Measurements from ENCODE around the gene PCOLCE2. TPM values are rescaled to one million over a fixed set of nuclear protein-coding genes. Genes with fewer than 3 reads are reported as not detected.

PCOLCE2 gene
- total RNA-seq: 100 to 1,000 TPM in 1 of 2 donors, 10 to 100 TPM in 1; 79.1 to 148 TPM

GRCh38 chr3:142888481-142889211 lies at the start of gene PCOLCE2:
TSS of gene PCOLCE2 (minus strand) at chr3:142889083. CDS start at chr3:142888896, 187 bp downstream.
- H3K4me1 ChIP-seq: no peaks in the 10 kb centered on the region
- peak within 1 kb of the TSS; percentile 80 to 92 for H3K27ac ChIP-seq
- H3K36me3 ChIP-seq: no peaks in the 10 kb centered on the region
- no peak for TF ChIP-seq CTCF (IDR thresholded peaks at IDR 0.05)
- H3K9me3 ChIP-seq: no peaks in the 10 kb centered on the region
- no peak for DNase-seq (ENCODE audit: low spot score)
- H3K27me3 ChIP-seq: no peaks in the 10 kb centered on the region
- H3K4me3 ChIP-seq: peak within 1 kb of the TSS; percentile 68 to 83

- H3K27me3 ChIP-seq: no peaks in the 10 kb centered on the region
- no peak overlapping the region for H3K4me3 ChIP-seq
- no peaks in the 10 kb centered on the region for H3K9me3 ChIP-seq
- no peaks in the 10 kb centered on the region for H3K36me3 ChIP-seq
- H3K4me1 ChIP-seq: no peaks in the 10 kb centered on the region
- DNase-seq (ENCODE audit: low spot score): no peak
- no peak overlapping the region for H3K27ac ChIP-seq
- TF ChIP-seq CTCF (IDR thresholded peaks at IDR 0.05): no peak
These were observed 47.1 kb upstream of the PCOLCE2 start for GRCh38 chr3:142935963-142936362.

GRCh38 chr3:142934887-142935269 lies 46.0 kb upstream of the PCOLCE2 start:
- no peak for TF ChIP-seq CTCF (IDR thresholded peaks at IDR 0.05)
- Histone ChIP-seq H3K9me3 (no peaks in the 10 kb centered on the region), H3K36me3 (no peaks in the 10 kb centered on the region), H3K4me3 (no peak overlapping the region), H3K27me3 (no peaks in the 10 kb centered on the region), H3K4me1 (no peaks in the 10 kb centered on the region), H3K27ac (no peak overlapping the region)
- no peak for DNase-seq (ENCODE audit: low spot score)

GRCh38 chr3:142934128-142934886 lies 45.4 kb upstream of the PCOLCE2 start:
- Histone ChIP-seq H3K27ac (no peak overlapping the region), H3K9me3 (no peaks in the 10 kb centered on the region), H3K27me3 (no peaks in the 10 kb centered on the region), H3K4me1 (no peaks in the 10 kb centered on the region), H3K4me3 (no peak overlapping the region), H3K36me3 (no peaks in the 10 kb centered on the region)
- no peak for DNase-seq (ENCODE audit: low spot score)
- no peak for TF ChIP-seq CTCF (IDR thresholded peaks at IDR 0.05)

- Histone ChIP-seq H3K36me3 (no peaks in the 10 kb centered on the region), H3K27ac (no peak overlapping the region), H3K4me3 (no peak overlapping the region), H3K9me3 (no peaks in the 10 kb centered on the region), H3K4me1 (no peaks in the 10 kb centered on the region), H3K27me3 (no peaks in the 10 kb centered on the region)
- TF ChIP-seq CTCF (IDR thresholded peaks at IDR 0.05): no peak
- no peak for DNase-seq (ENCODE audit: low spot score)
These were observed 42.3 kb upstream of the PCOLCE2 start for GRCh38 chr3:142931222-142931621.

Measured in right atrium auricular region (tissue), 2 donors.